Gastrocnemius medialis (tissue), 4 donors: Measurements from ENCODE around the gene NEDD4L.

ENCODE experiments used
- POLR2A ChIP-seq, 2 donors: fragments of 450-650 bp; IDR thresholded peaks; one replicate each; pipeline ENCODE4 v1.6.1; 2017; ENCODE audit warnings: antibody characterized with exemption in 2 of 2, mild to moderate bottlenecking in 2 of 2, moderate library complexity in 2 of 2
- TF ChIP-seq, protein P1 (sequence below), 5 experiments: fragments of 450-650 bp in 3 of 5; fragments of 200-600 bp in 2 of 5; sonication (generic) in 2 of 5; IDR thresholded peaks in 4 of 5; conservative IDR thresholded peaks in 1 of 5; 1 replicate in 4 of 5; 2 replicates in 1 of 5; pipeline ENCODE4 v1.5.1; 2016 to 2019; ENCODE audit warnings: antibody characterized with exemption in 5 of 5, mild to moderate bottlenecking in 3 of 5, moderate library complexity in 3 of 5

DNA sequence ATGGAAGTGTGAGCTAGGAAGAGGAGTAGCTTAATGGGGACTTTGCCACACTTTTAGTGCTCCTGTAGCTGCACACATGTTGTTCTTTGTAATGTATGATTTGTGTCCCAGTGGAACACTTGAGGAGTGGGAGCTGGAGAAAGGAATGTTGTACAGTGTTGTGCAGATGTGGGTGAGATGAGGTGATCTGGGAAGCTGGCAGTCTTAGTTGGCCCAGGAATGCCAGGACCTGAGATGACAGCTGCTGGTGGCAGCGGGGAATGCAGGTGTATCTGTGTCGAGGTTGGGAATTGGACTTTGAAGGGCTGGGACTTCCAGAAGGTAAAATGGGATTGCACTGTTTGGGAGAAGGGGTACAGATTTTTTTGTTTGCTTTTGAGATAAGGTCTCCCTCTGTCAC is 23.6 kb downstream of the NEDD4L start:
- TF ChIP-seq, protein P1, sequence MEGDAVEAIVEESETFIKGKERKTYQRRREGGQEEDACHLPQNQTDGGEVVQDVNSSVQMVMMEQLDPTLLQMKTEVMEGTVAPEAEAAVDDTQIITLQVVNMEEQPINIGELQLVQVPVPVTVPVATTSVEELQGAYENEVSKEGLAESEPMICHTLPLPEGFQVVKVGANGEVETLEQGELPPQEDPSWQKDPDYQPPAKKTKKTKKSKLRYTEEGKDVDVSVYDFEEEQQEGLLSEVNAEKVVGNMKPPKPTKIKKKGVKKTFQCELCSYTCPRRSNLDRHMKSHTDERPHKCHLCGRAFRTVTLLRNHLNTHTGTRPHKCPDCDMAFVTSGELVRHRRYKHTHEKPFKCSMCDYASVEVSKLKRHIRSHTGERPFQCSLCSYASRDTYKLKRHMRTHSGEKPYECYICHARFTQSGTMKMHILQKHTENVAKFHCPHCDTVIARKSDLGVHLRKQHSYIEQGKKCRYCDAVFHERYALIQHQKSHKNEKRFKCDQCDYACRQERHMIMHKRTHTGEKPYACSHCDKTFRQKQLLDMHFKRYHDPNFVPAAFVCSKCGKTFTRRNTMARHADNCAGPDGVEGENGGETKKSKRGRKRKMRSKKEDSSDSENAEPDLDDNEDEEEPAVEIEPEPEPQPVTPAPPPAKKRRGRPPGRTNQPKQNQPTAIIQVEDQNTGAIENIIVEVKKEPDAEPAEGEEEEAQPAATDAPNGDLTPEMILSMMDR (IDR thresholded peaks at IDR 0.05 in 4 of 5, conservative IDR thresholded peaks at IDR 0.05 in 1 of 5): no peak
- TF ChIP-seq POLR2A (IDR thresholded peaks at IDR 0.05): no peak
